ENCODE measurements around the gene IGSF23.

GRCh38 chr19:44635581-44636438, 22.4 kb downstream of the IGSF23 start:
- no peak for TF ChIP-seq CTCF (IDR thresholded peaks at IDR 0.05)
- no peak for TF ChIP-seq POLR2A (IDR thresholded peaks at IDR 0.05)
